ENCODE measurements around the gene PI4KA.

DNA sequence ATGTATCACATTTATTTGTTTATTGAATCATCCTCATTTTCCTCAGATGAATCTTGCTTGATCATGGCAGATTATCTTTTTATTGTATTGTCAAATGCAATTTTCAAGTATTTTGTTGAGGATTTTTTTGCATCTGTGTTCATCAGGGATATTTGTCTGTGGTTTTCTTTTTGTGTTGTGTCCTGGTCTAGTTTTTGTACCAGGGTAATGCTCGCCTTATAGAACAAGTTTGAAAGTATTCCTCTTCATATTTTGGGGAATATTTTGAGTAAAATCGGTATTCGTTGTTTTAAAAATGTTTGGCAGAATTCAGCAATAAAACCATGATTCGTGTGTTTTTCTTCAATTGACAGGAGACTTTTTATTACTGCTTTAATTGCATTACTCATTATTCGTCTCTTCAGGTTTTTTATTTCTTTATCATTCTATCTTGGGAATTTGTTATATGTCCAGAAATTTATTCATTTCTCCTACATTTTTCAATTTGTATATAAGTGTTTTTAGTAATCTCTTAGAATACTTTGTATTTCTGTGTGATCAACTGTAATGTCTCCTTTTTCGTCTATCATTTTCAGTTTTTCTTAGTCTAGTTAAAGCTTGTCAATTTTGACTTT, 198.1 kb downstream of the PI4KA start:
- TF ChIP-seq CTCF (conservative IDR thresholded peaks at IDR 0.05; ENCODE audit: low read depth in 2 of 2) (no peak), ZNF114 (CRISPR knock-in tag; IDR thresholded peaks at IDR 0.05) (no peak), POLR2AphosphoS5 (IDR thresholded peaks at IDR 0.05; ENCODE audit: low read depth) (no peak), EZH2phosphoT487 (IDR thresholded peaks at IDR 0.05; ENCODE audit: unreplicated experiment) (no peak), JUNB (IDR thresholded peaks at IDR 0.05; ENCODE audit: unreplicated experiment) (no peak), CREB1 (CRISPR knock-in tag; IDR thresholded peaks at IDR 0.05; ENCODE audit: low read depth) (no peak), EZH2 (IDR thresholded peaks at IDR 0.05; ENCODE audit: low read depth, unreplicated experiment) (no peak), NANOG (IDR thresholded peaks at IDR 0.05; ENCODE audit: borderline replicate concordance) (no peak), ZNF331 (CRISPR knock-in tag; IDR thresholded peaks at IDR 0.05; ENCODE audit: low read depth) (no peak), STAT1 (IDR thresholded peaks at IDR 0.05; ENCODE audit: unreplicated experiment) (no peak)
- TF ChIP-seq, protein P1, sequence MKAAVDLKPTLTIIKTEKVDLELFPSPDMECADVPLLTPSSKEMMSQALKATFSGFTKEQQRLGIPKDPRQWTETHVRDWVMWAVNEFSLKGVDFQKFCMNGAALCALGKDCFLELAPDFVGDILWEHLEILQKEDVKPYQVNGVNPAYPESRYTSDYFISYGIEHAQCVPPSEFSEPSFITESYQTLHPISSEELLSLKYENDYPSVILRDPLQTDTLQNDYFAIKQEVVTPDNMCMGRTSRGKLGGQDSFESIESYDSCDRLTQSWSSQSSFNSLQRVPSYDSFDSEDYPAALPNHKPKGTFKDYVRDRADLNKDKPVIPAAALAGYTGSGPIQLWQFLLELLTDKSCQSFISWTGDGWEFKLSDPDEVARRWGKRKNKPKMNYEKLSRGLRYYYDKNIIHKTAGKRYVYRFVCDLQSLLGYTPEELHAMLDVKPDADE (IDR thresholded peaks at IDR 0.05), result no peak
- TF ChIP-seq, protein P2, sequence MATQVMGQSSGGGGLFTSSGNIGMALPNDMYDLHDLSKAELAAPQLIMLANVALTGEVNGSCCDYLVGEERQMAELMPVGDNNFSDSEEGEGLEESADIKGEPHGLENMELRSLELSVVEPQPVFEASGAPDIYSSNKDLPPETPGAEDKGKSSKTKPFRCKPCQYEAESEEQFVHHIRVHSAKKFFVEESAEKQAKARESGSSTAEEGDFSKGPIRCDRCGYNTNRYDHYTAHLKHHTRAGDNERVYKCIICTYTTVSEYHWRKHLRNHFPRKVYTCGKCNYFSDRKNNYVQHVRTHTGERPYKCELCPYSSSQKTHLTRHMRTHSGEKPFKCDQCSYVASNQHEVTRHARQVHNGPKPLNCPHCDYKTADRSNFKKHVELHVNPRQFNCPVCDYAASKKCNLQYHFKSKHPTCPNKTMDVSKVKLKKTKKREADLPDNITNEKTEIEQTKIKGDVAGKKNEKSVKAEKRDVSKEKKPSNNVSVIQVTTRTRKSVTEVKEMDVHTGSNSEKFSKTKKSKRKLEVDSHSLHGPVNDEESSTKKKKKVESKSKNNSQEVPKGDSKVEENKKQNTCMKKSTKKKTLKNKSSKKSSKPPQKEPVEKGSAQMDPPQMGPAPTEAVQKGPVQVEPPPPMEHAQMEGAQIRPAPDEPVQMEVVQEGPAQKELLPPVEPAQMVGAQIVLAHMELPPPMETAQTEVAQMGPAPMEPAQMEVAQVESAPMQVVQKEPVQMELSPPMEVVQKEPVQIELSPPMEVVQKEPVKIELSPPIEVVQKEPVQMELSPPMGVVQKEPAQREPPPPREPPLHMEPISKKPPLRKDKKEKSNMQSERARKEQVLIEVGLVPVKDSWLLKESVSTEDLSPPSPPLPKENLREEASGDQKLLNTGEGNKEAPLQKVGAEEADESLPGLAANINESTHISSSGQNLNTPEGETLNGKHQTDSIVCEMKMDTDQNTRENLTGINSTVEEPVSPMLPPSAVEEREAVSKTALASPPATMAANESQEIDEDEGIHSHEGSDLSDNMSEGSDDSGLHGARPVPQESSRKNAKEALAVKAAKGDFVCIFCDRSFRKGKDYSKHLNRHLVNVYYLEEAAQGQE (IDR thresholded peaks at IDR 0.05; ENCODE audit: unreplicated experiment), result no peak
- TF ChIP-seq, protein P3, sequence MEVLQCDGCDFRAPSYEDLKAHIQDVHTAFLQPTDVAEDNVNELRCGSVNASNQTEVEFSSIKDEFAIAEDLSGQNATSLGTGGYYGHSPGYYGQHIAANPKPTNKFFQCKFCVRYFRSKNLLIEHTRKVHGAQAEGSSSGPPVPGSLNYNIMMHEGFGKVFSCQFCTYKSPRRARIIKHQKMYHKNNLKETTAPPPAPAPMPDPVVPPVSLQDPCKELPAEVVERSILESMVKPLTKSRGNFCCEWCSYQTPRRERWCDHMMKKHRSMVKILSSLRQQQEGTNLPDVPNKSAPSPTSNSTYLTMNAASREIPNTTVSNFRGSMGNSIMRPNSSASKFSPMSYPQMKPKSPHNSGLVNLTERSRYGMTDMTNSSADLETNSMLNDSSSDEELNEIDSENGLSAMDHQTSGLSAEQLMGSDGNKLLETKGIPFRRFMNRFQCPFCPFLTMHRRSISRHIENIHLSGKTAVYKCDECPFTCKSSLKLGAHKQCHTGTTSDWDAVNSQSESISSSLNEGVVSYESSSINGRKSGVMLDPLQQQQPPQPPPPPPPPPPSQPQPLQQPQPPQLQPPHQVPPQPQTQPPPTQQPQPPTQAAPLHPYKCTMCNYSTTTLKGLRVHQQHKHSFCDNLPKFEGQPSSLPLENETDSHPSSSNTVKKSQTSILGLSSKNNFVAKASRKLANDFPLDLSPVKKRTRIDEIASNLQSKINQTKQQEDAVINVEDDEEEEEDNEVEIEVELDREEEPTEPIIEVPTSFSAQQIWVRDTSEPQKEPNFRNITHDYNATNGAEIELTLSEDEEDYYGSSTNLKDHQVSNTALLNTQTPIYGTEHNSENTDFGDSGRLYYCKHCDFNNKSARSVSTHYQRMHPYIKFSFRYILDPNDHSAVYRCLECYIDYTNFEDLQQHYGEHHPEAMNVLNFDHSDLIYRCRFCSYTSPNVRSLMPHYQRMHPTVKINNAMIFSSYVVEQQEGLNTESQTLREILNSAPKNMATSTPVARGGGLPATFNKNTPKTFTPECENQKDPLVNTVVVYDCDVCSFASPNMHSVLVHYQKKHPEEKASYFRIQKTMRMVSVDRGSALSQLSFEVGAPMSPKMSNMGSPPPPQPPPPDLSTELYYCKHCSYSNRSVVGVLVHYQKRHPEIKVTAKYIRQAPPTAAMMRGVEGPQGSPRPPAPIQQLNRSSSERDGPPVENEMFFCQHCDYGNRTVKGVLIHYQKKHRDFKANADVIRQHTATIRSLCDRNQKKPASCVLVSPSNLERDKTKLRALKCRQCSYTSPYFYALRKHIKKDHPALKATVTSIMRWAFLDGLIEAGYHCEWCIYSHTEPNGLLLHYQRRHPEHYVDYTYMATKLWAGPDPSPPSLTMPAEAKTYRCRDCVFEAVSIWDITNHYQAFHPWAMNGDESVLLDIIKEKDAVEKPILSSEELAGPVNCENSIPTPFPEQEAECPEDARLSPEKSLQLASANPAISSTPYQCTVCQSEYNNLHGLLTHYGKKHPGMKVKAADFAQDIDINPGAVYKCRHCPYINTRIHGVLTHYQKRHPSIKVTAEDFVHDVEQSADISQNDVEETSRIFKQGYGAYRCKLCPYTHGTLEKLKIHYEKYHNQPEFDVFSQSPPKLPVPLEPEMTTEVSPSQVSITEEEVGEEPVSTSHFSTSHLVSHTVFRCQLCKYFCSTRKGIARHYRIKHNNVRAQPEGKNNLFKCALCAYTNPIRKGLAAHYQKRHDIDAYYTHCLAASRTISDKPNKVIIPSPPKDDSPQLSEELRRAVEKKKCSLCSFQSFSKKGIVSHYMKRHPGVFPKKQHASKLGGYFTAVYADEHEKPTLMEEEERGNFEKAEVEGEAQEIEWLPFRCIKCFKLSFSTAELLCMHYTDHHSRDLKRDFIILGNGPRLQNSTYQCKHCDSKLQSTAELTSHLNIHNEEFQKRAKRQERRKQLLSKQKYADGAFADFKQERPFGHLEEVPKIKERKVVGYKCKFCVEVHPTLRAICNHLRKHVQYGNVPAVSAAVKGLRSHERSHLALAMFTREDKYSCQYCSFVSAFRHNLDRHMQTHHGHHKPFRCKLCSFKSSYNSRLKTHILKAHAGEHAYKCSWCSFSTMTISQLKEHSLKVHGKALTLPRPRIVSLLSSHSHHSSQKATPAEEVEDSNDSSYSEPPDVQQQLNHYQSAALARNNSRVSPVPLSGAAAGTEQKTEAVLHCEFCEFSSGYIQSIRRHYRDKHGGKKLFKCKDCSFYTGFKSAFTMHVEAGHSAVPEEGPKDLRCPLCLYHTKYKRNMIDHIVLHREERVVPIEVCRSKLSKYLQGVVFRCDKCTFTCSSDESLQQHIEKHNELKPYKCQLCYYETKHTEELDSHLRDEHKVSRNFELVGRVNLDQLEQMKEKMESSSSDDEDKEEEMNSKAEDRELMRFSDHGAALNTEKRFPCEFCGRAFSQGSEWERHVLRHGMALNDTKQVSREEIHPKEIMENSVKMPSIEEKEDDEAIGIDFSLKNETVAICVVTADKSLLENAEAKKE (CRISPR knock-in tag; IDR thresholded peaks at IDR 0.05), result no peak
